PC-9 (cell line): ENCODE results near the gene STPG3. TPM values are rescaled to one million over a fixed set of nuclear protein-coding genes. Genes with fewer than 3 reads are reported as not detected.
A peak's percentile ranks its signal among the peaks of the same experiment; 100 is the strongest.

Experiments
- BruUV-seq: library from RNA; stranded (reverse); fragments of 400-500 nt; replicated peaks from 2 replicates; lab custom pipeline; 2021; lab: Mats Ljungman, UMichigan
- CTCF ChIA-PET: fragments of 300-600 bp; sonication (Branson Sonifier 250); formaldehyde crosslinking; loops from one replicate; lab custom pipeline; 2022; ENCODE audit warnings: antibody characterized with exemption; lab: Charles Lee
- POLR2A ChIA-PET: fragments of 300-600 bp; sonication (Branson Sonifier 250); formaldehyde crosslinking; loops from one replicate; lab custom pipeline; 2022; ENCODE audit warnings: antibody characterized with exemption; ENCODE audit not compliant: unreplicated experiment; lab: Charles Lee
- DNase-seq, 2 experiments: peaks; one replicate each; pipeline versions ENCODE4 v3.0.0 to v3.0.0-alpha.2; 2015 to 2022; ENCODE audit warnings: mixed read lengths in 1 of 2
- H2AFZ ChIP-seq: fragments of 200-600 bp; sonication (generic); 2 replicates; pipeline ENCODE4 v1.8.1; 2017; ENCODE audit warnings: antibody characterized with exemption
- H3F3A ChIP-seq: fragments of 200-600 bp; sonication (generic); 2 replicates; pipeline ENCODE4 v1.8.1; 2017; ENCODE audit warnings: antibody characterized with exemption, mild to moderate bottlenecking, low read depth; ENCODE audit not compliant: insufficient read depth
- H3K27ac ChIP-seq: fragments of 200-600 bp; sonication (generic); 2 replicates; pipeline ENCODE4 v1.6.1; 2016; ENCODE audit warnings: mixed run types
- H3K27me3 ChIP-seq: fragments of 200-600 bp; sonication (generic); 2 replicates; pipeline ENCODE4 v1.6.1; 2016; ENCODE audit warnings: low read depth, mixed run types; ENCODE audit not compliant: insufficient read depth
- H3K36me3 ChIP-seq: fragments of 200-600 bp; sonication (generic); 2 replicates; pipeline ENCODE4 v1.6.1; 2016; ENCODE audit warnings: low read depth, mixed run types
- H3K4me1 ChIP-seq: fragments of 200-600 bp; sonication (generic); replicated peaks from 2 replicates; pipeline ENCODE4 v1.6.1; 2016; ENCODE audit warnings: mixed run types; ENCODE audit not compliant: insufficient read depth
- H3K4me2 ChIP-seq: fragments of 200-600 bp; sonication (generic); 2 replicates; pipeline ENCODE4 v1.6.1; 2017; ENCODE audit warnings: mixed run types
- H3K4me3 ChIP-seq: fragments of 200-600 bp; sonication (generic); 2 replicates; pipeline ENCODE4 v1.6.1; 2016; ENCODE audit warnings: mixed run types
- H3K79me2 ChIP-seq: fragments of 200-600 bp; sonication (generic); 2 replicates; pipeline ENCODE4 v1.6.1; 2017; ENCODE audit warnings: low read depth, mixed run types
- H3K9me2 ChIP-seq: fragments of 200-600 bp; sonication (generic); 2 replicates; pipeline ENCODE4 v1.8.1; 2017; ENCODE audit warnings: mild to moderate bottlenecking; ENCODE audit not compliant: insufficient read depth
- H3K9me3 ChIP-seq: fragments of 200-600 bp; sonication (generic); 2 replicates; pipeline ENCODE4 v1.8.1; 2016; ENCODE audit warnings: low read depth; ENCODE audit not compliant: insufficient read depth
- H4K20me1 ChIP-seq: fragments of 200-600 bp; sonication (generic); 2 replicates; pipeline ENCODE4 v1.8.1; 2017; ENCODE audit not compliant: insufficient read depth
- CTCF ChIP-seq: fragments of 200-600 bp; sonication (generic); conservative IDR thresholded peaks from 2 replicates; pipeline ENCODE4 v1.6.1; 2017; ENCODE audit warnings: mixed run types, antibody characterized with exemption, mild to moderate bottlenecking, moderate library complexity
- EZH2 ChIP-seq: fragments of 200-600 bp; sonication (generic); IDR thresholded peaks from 2 replicates; pipeline ENCODE4 v1.8.0; 2017; ENCODE audit warnings: antibody characterized with exemption, low read depth
- intact Hi-C: fragments of 100-400 bp; cut with micrococcal nuclease; formaldehyde crosslinking; loops from one replicate; pipeline ENCODE4 v1.10.0; 2022; ENCODE audit not compliant: unreplicated experiment
- total RNA-seq: library from RNA; stranded (reverse); gene quantifications from 2 replicates; pipeline ENCODE4 v1.2.3, GENCODE V29; 2021

STPG3 gene
- total RNA-seq, 1 experiment from 2014 or later, result 0.46 TPM

- Histone ChIP-seq H2AFZ (no peak overlapping the region), H3K27me3 (no peaks in the 10 kb centered on the region), H3K4me3 (no peak overlapping the region), H3K9me3 (no peaks in the 10 kb centered on the region), H3F3A (peaks cover 44% of the 10 kb centered on the region), H3K79me2 (no peaks in the 10 kb centered on the region), H3K27ac (no peak overlapping the region), H4K20me1 (no peaks in the 10 kb centered on the region; the same call in 1 of the 2 replicates), H3K4me2 (no peak overlapping the region), H3K4me1 (peaks cover 37% of the 10 kb centered on the region), H3K36me3 (no peaks in the 10 kb centered on the region), H3K9me2 (no peaks in the 10 kb centered on the region)
- ChIA-PET POLR2A (interaction anchor here (0.6 kb wide), 2 partner anchors 13 to 18 kb away, joined by 3 to 4 read pairs; no protein-coding TSS in a partner anchor), CTCF (no interaction called here)
- TF ChIP-seq CTCF (no peak), EZH2 (no peak)
- intact Hi-C loops, result no loop called here
- DNase-seq, result no peak
- no TSS peak for BruUV-seq
Measured at GRCh38 chr9:137219757-137220316, 31.2 kb upstream of the STPG3 start.

GRCh38 chr9:137220317-137221094 lies 30.6 kb upstream of the STPG3 start:
- POLR2A ChIA-PET, result interaction anchor here (0.6 to 0.7 kb wide), 2 partner anchors 14 to 90 kb away, joined by 3 to 35 read pairs; no protein-coding TSS in a partner anchor
- Histone ChIP-seq H3K9me3 (no peaks in the 10 kb centered on the region), H3K79me2 (peaks cover 5% of the 10 kb centered on the region; the same call in 1 of the 2 replicates), H2AFZ (no peak overlapping the region), H3K4me2 (no peak overlapping the region), H3K27ac (no peak overlapping the region), H3K4me3 (no peak overlapping the region), H4K20me1 (no peaks in the 10 kb centered on the region; the same call in 1 of the 2 replicates), H3K36me3 (no peaks in the 10 kb centered on the region), H3K4me1 (peaks cover 44% of the 10 kb centered on the region), H3F3A (peaks cover 51% of the 10 kb centered on the region), H3K27me3 (no peaks in the 10 kb centered on the region), H3K9me2 (no peaks in the 10 kb centered on the region)
- DNase-seq, result no peak
- no TSS peak for BruUV-seq
- intact Hi-C loops, result no loop called here
- TF ChIP-seq CTCF (no peak), EZH2 (no peak)
- CTCF ChIA-PET, result no interaction called here

GRCh38 chr9:137221095-137221505 lies 30.0 kb upstream of the STPG3 start:
- DNase-seq, result no peak
- Histone ChIP-seq H2AFZ (no peak overlapping the region), H3K36me3 (no peaks in the 10 kb centered on the region), H3K79me2 (peaks cover 7% of the 10 kb centered on the region; the same call in 1 of the 2 replicates), H3F3A (peaks cover 57% of the 10 kb centered on the region), H3K27me3 (no peaks in the 10 kb centered on the region), H3K4me2 (peak overlapping the region; percentile 75; the same call in 1 of the 2 replicates), H3K27ac (no peak overlapping the region), H3K4me1 (peaks cover 50% of the 10 kb centered on the region), H3K4me3 (no peak overlapping the region; the same call in 1 of the 2 replicates), H3K9me2 (no peaks in the 10 kb centered on the region), H3K9me3 (no peaks in the 10 kb centered on the region), H4K20me1 (no peaks in the 10 kb centered on the region; the same call in 1 of the 2 replicates)
- intact Hi-C loops, result no loop called here
- ChIA-PET POLR2A (interaction anchor here (0.7 kb wide), 1 partner anchor 90 kb away, joined by 35 read pairs; no protein-coding TSS in a partner anchor), CTCF (interaction anchor here (0.6 kb wide), 1 partner anchor 552 kb away, joined by 3 read pairs; no protein-coding TSS in a partner anchor)
- TF ChIP-seq EZH2 (no peak), CTCF (no peak)
- no TSS peak for BruUV-seq
